ENCODE results near the gene TSPAN18.

GRCh38 chr11:44771841-44772240 is 45.1 kb downstream of the TSPAN18 start:
- no peak for TF ChIP-seq POLR2AphosphoS5 (IDR thresholded peaks at IDR 0.05; ENCODE audit: borderline replicate concordance, low read depth, low read length)
- no peak for TF ChIP-seq EZH2 (IDR thresholded peaks at IDR 0.05)

Measured in SK-N-MC (cell line).